Aorta (tissue), 5 donors: ENCODE results near the gene TUBGCP6. TPM values are rescaled to one million over a fixed set of nuclear protein-coding genes. Genes with fewer than 3 reads are reported as not detected.

Experiments used
- ATAC-seq: fragments of 200-7000 bp; cut with Tn5 transposase; one replicate; pipeline ENCODE4 v1.9.1; 2022; ENCODE audit warnings: moderate library complexity; ENCODE audit not compliant: low FRiP score
- DNase-seq, 2 donors: peaks; one replicate each; pipeline ENCODE4 v3.0.0-alpha.2; 2020
- H3K27ac ChIP-seq, 2 donors: one replicate each; pipeline ENCODE4 v1.5.1; 2013; ENCODE audit warnings: low read length in 2 of 2, mild to moderate bottlenecking in 2 of 2, moderate library complexity in 2 of 2, control low read depth in 1 of 2, inconsistent platforms in 1 of 2, low read depth in 1 of 2
- H3K27me3 ChIP-seq, 2 donors: one replicate each; pipeline ENCODE4 v1.6.1; 2013; ENCODE audit warnings: control low read depth in 1 of 2, low read length in 1 of 2, mild to moderate bottlenecking in 1 of 2, moderate library complexity in 1 of 2; ENCODE audit not compliant: insufficient read depth in 2 of 2, control insufficient read depth in 1 of 2
- H3K36me3 ChIP-seq, 2 donors: one replicate each; pipeline ENCODE4 v1.6.1; 2013; ENCODE audit warnings: control low read depth in 1 of 2, low read length in 1 of 2, mild to moderate bottlenecking in 1 of 2; ENCODE audit not compliant: insufficient read depth in 2 of 2, control insufficient read depth in 1 of 2
- H3K4me1 ChIP-seq, 2 donors: one replicate each; pipeline ENCODE4 v1.6.1; 2013; ENCODE audit warnings: low read length in 2 of 2, control low read depth in 1 of 2, mild to moderate bottlenecking in 1 of 2, moderate library complexity in 1 of 2; ENCODE audit not compliant: insufficient read depth in 2 of 2, control insufficient read depth in 1 of 2
- H3K4me3 ChIP-seq, 2 donors: one replicate each; pipeline ENCODE4 v1.5.1; 2013; ENCODE audit warnings: low read length in 2 of 2, control low read depth in 1 of 2, mild to moderate bottlenecking in 1 of 2
- H3K9me3 ChIP-seq: one replicate; pipeline ENCODE4 v1.6.1; 2013; ENCODE audit warnings: mild to moderate bottlenecking, low read length; ENCODE audit not compliant: control insufficient read depth
- WGBS, 2 donors: extraction: QIAGEN DNeasy Blood & Tissue Kit; methylation state at CpG; one replicate each; pipeline ENCODE4 v1.1.7; 2013; 5-methylcytosine and 5-hydroxymethylcytosine counted together
- intact Hi-C, 2 donors: fragments of 100-400 bp; cut with DNase I; formaldehyde crosslinking; loops; one replicate each; pipeline versions ENCODE4 v1.14.2 to v1.15.0; 2022
- polyA plus RNA-seq, 2 donors: library from polyadenylated mRNA; stranded (reverse); fragments of 200-250 nt; gene quantifications; one replicate each; pipeline ENCODE4 v1.2.3, GENCODE V29; 2013
- total RNA-seq, 2 donors: library from RNA; stranded (reverse); fragmentation: NEBNext Ultra II Directional; extraction: Animal tissue kit (Norgen Biotek cat#: 25700); gene quantifications; one replicate each; pipeline ENCODE4 v1.2.1, GENCODE V29; 2021
- donor health status: healthy with polysubstance abuse.
- donor health status: Bipolar disorder and iron deficiency.
- donor health status: DM: no; HTN: no; CAD: no.
- donor health status: DM: no; HTN: no; CAD: no.
- donor health status: DM: yes; HTN: yes; CAD: no.

The TUBGCP6 gene
- total and polyA plus RNA-seq, 4 donors, result 7.0 to 134 (median 39.3) TPM

DNA sequence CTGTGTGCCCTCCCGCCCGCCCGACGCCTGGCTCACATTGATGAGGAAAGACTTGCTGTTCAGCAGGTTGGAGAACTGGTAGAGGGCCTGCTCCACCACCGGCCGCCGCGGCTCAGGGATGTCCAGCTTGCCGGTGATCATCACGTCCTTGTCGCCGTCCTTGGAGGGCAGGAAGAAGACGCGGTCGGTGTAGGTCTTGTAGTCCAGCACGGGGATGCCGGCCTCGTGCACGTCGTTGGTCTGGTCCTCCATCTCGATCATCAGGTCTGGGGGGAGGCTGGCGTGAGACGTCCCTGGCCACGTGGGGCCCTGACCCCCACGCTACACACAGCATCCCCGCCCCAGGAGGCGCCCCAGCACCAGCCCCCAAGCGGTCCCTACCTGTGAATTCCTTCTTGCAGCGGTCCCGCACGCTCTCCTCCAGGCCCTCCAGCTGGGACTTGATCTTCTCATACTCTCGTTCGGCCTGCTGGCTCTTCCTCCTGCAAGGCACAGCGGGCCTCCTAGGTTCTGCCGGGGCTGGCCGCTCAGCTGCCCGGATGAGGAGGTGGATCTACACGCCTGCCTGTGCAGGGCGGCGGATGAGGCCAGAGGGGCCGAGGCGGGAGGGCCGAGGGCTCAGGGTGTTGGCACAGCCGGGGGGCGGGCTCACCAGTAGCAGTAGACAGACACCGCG lies 36.0 kb upstream of the TUBGCP6 start:
- 94 to 95% methylated on average over 44 to 47 of the region's 47 CpGs for WGBS, 2 donors
- no peaks in the 10 kb centered on the region for H3K27me3 ChIP-seq
- intact Hi-C loops, result no loop called here
- H3K9me3 ChIP-seq, result no peaks in the 10 kb centered on the region
- no peak overlapping the region for H3K27ac ChIP-seq
- H3K36me3 ChIP-seq, result peaks cover 0 to 30% of the 10 kb centered on the region in 2 donors
- DNase-seq (no peak), ATAC-seq (no peak)
- no peak overlapping the region for H3K4me3 ChIP-seq
- H3K4me1 ChIP-seq, result no peaks in the 10 kb centered on the region

DNA sequence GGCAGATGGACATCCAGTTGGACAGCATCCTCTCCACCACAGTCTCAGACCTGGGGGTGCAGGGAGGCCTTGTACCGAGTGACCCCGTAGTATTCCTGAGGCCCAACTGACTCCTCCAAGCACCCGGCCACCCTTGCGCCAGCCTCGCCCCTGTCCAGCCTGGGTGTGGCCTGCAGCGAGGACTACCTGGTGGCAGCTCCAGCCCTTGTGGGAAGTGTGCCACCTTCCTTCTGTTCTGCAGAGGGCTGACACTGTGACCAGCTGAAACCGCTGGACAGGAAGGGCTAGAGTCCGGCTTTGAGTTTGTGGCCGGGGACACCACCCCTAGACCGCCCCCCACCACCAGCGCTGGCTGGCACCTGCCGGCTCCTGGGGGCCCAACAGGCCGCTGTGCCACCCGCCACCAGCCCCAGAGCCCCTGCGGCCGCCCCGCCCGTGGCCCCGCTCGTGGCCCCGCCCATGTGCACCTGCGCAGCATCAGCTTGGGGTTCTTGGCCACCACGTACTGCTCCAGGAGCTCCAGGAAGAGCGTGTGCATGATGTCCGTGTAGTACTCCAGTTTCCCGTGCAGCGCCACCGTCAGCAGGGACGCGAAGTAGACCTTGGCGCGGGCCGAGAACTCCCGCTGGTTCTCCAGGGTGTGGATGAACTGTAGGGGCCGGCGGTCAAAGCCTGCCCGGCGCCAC lies 35.3 kb upstream of the TUBGCP6 start:
- Histone ChIP-seq H3K27me3 (no peaks in the 10 kb centered on the region), H3K36me3 (peaks cover 0 to 27% of the 10 kb centered on the region in 2 donors), H3K4me3 (no peak overlapping the region), H3K4me1 (no peaks in the 10 kb centered on the region), H3K27ac (no peak overlapping the region), H3K9me3 (no peaks in the 10 kb centered on the region)
- no peak for DNase-seq
- ATAC-seq, result no peak
- intact Hi-C loops, result no loop called here
- WGBS, 2 donors, result 93 to 94% methylated on average over 38 of the region's 38 CpGs

DNA sequence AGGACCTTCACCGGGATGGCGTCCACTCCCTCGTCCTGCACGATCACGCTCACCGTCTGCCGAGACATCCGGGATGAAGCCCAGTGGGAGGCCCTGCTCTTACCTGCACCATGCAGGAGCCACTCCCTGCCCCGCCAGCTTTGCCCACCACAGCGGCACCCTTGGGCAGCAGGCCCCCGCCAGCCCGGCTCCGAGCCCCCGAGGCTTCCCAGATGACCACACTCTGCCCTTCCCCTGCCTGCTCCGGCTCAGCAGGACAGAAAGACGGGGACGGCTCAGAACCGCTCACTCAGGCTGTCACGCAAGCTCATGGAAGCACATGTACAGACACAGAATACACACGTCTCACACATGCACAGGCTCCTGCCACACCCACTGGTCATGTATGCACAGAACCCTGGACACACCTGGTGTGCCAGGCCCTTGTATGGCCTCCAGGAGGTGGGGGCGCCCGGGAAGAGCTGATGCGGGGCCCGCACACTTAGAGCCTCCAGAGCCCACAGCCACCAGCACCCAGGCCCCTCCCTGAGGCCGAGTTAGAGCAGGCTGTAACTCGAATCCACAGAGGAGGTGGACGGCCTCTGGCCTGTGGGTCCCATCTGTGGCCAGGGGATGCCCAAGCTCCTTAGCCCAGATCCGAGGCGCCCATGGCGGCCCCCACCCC lies 34.3 kb upstream of the TUBGCP6 start:
- H3K4me1 ChIP-seq, result no peaks in the 10 kb centered on the region
- ATAC-seq (no peak), DNase-seq (no peak)
- peaks cover 0 to 27% of the 10 kb centered on the region in 2 donors for H3K36me3 ChIP-seq
- no peak overlapping the region for H3K27ac ChIP-seq
- intact Hi-C loops, result loop anchor here (5.0 kb wide), 2 partner anchors 48 to 63 kb away; partner anchors contain the start of genes DENND6B (in 1 of the 2) and PPP6R2 (in 1 of the 2)
- no peaks in the 10 kb centered on the region for H3K9me3 ChIP-seq
- no peak overlapping the region for H3K4me3 ChIP-seq
- 88 to 91% methylated on average over 29 to 30 of the region's 30 CpGs for WGBS, 2 donors
- H3K27me3 ChIP-seq, result no peaks in the 10 kb centered on the region

DNA sequence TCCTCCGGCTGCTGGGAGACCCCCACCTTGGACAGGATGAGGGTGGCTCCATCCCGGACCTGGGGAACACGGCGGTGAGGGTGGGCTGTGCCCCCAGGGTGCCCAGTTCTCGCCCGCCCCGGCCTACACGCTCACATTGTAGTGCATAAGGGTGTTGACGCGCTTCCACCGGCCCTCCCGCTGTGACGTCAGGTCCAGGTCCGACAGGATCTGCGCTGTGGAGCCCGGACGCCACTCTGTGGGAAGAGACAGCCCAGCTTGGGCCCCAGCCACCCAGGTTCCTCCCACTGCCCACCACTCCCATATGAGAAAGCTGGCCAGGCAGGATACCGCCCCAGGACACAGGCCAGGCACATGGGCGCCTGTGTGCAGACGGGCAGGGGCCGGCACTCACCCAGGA lies 33.6 kb upstream of the TUBGCP6 start:
- peaks cover 0 to 27% of the 10 kb centered on the region in 2 donors for H3K36me3 ChIP-seq
- no peak overlapping the region for H3K4me3 ChIP-seq
- ATAC-seq (no peak), DNase-seq (no peak)
- 90 to 93% methylated on average over 21 of the region's 21 CpGs for WGBS, 2 donors
- no peaks in the 10 kb centered on the region for H3K9me3 ChIP-seq
- no peaks in the 10 kb centered on the region for H3K27me3 ChIP-seq
- H3K4me1 ChIP-seq, result no peaks in the 10 kb centered on the region
- intact Hi-C loops, result loop anchor here (5.0 kb wide), 2 partner anchors 49 to 64 kb away; partner anchors contain the start of genes DENND6B (in 1 of the 2) and PPP6R2 (in 1 of the 2)
- H3K27ac ChIP-seq, result no peak overlapping the region

DNA sequence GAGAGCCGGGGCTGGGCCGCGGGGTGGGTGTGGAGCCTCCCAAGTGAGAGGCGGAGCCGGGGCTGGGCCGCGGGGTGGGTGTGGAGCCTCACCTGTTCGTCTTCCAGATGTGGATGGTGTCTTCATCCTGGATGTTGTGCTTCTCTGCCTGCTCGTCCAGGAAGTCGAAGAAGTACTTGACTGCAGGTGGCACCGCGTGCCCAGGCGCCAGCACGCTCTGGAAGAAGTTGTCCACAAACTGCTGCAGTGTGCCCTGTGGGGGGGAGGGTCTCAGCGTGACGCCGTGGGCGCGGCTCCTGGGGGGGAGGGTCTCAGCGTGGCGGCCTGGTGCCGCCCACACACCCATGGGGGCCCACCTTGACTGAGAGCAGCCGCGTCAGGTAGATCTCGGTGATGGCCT lies 32.9 kb upstream of the TUBGCP6 start:
- Histone ChIP-seq H3K4me3 (no peak overlapping the region), H3K9me3 (no peaks in the 10 kb centered on the region), H3K36me3 (peaks cover 0 to 22% of the 10 kb centered on the region in 2 donors), H3K4me1 (no peaks in the 10 kb centered on the region), H3K27me3 (no peaks in the 10 kb centered on the region), H3K27ac (no peak overlapping the region)
- intact Hi-C loops, result loop anchor here (5.0 kb wide), 2 partner anchors 50 to 65 kb away; partner anchors contain the start of genes DENND6B (in 1 of the 2) and PPP6R2 (in 1 of the 2)
- no peak for DNase-seq
- no peak for ATAC-seq
- WGBS, 2 donors, result 86 to 88% methylated on average over 25 of the region's 25 CpGs

DNA sequence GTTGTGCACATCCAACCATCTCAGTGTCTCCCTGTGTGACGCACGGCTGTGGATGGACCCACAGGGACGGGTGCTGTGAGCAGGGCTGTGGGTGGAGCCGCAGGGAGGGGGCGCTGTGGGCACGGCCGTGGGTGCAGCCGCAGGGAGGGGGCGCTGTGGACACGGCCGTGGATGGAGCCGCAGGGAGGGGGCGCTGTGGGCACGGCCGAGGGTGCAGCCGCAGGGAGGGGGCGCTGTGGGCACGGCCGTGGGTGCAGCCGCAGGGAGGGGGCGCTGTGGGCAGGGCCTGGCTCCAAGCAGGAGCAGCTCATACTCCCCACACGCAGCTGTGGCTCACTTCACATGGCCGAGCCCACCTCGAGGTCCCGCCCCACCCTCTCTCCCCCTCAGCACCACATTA lies 31.3 kb upstream of the TUBGCP6 start:
- H3K4me3 ChIP-seq, result no peak overlapping the region
- H3K27me3 ChIP-seq, result no peaks in the 10 kb centered on the region
- WGBS, 2 donors, result 58 to 64% methylated on average over 24 to 25 of the region's 25 CpGs
- H3K27ac ChIP-seq, result no peak overlapping the region
- H3K4me1 ChIP-seq, result no peaks in the 10 kb centered on the region
- peaks cover 0 to 15% of the 10 kb centered on the region in 2 donors for H3K36me3 ChIP-seq
- intact Hi-C loops, result loop anchor here (1.0 to 5.0 kb wide), 3 partner anchors 51 to 66 kb away; partner anchors contain the start of genes DENND6B (in 2 of the 2) and PPP6R2 (in 1 of the 2)
- ATAC-seq, result peak; percentile 80
- DNase-seq, result peak; percentile 81 to 88
- H3K9me3 ChIP-seq, result no peaks in the 10 kb centered on the region

DNA sequence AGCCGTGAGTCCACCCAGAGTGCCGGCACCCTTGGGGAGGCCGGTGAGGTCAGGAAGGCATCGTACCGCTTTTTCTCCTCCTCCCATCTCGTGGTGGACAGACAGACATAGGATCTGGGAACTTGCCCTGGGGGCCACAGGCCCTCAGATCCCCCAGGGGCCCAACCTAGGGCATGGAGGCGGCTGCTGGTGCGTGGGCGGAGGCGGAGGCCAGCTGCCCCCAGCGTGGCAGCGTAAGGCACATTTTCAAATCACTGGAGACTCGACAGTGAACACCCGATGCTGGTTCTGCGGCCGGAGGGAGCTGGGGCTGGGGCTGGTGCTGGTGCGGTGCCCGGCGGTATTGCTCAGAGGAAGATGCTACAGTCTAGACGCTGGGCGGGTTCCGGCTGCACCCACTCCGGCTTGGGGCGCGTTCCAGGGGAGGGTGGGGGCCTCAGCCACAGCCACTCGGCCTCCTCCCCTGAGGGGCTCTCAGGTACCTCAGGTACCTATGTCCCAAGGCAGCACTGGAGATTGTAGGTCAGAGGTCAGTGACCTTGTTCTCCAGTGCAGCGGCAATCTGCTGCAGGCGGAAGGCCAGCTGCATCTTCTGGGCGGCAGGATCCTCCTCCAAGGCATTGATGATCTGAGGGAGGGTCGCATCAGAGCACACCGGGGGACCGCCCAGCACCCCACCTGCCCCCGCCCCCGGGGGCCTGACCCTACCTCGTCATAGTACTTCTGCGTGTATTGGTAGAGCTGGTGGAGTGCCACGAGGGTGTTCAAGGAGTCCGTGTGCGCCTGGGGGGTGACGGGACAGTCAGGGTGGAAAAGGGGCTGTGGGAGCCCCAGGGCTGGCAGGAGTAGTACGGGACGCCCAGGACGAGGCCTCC lies 30.6 kb upstream of the TUBGCP6 start:
- Histone ChIP-seq H3K4me1 (no peaks in the 10 kb centered on the region), H3K27me3 (no peaks in the 10 kb centered on the region), H3K27ac (no peak overlapping the region), H3K4me3 (no peak overlapping the region), H3K36me3 (peaks cover 0 to 10% of the 10 kb centered on the region in 2 donors), H3K9me3 (no peaks in the 10 kb centered on the region)
- 87% methylated on average over 43 of the region's 43 CpGs for WGBS, 2 donors
- intact Hi-C loops, result loop anchor here (1.0 to 5.0 kb wide), 3 partner anchors 52 to 67 kb away; partner anchors contain the start of genes DENND6B (in 2 of the 2) and PPP6R2 (in 1 of the 2)
- no peak for DNase-seq
- no peak for ATAC-seq

DNA sequence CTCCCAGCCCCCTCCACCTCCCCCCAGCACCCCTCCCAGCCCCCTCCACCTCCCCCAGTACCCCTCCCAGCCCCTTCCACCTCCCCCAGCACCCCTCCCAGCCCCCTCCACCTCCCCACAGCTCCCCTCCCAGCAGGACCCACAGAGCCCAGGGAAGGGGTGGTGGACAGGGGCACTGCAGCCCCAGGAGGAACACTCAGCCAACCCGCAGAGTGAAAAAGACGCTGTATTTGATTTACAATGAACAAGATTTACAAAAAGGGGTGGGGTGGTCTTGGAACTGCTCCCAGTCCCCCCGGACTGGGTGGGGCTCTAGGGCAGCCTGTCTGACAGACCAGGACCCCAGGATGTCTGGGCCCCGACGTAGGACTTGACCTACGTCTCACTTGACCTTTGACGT lies 29.9 kb upstream of the TUBGCP6 start:
- Histone ChIP-seq H3K4me1 (no peaks in the 10 kb centered on the region), H3K27me3 (no peaks in the 10 kb centered on the region), H3K9me3 (no peaks in the 10 kb centered on the region), H3K36me3 (peaks cover 0 to 6% of the 10 kb centered on the region in 2 donors), H3K27ac (no peak overlapping the region), H3K4me3 (no peak overlapping the region)
- ATAC-seq (no peak), DNase-seq (no peak)
- intact Hi-C loops, result loop anchor here (5.0 kb wide), 2 partner anchors 53 to 68 kb away; partner anchors contain the start of genes DENND6B (in 1 of the 2) and PPP6R2 (in 1 of the 2)
- WGBS, 2 donors, result 69 to 74% methylated on average over 7 of the region's 7 CpGs
